ENCODE measurements around the gene GRID2.

GRID2 gene

GRCh38 chr4:93578942-93579341 lies 1275.2 kb downstream of the GRID2 start (continued):
- no peak for TF ChIP-seq PATZ1 (CRISPR knock-in tag; IDR thresholded peaks at IDR 0.05; ENCODE audit: borderline replicate concordance)
- no peak for TF ChIP-seq PPARA (CRISPR knock-in tag; IDR thresholded peaks at IDR 0.05; ENCODE audit: borderline replicate concordance)
- TF ChIP-seq CSRNP3 (CRISPR knock-in tag; IDR thresholded peaks at IDR 0.05): no peak
- no peak for TF ChIP-seq ZNF70 (CRISPR knock-in tag; IDR thresholded peaks at IDR 0.05)

- TF ChIP-seq ZC3H10 (CRISPR knock-in tag; IDR thresholded peaks at IDR 0.05) (no peak), PATZ1 (CRISPR knock-in tag; IDR thresholded peaks at IDR 0.05; ENCODE audit: borderline replicate concordance) (no peak), TSHZ2 (CRISPR knock-in tag; IDR thresholded peaks at IDR 0.05) (no peak), ARNTL (CRISPR knock-in tag; IDR thresholded peaks at IDR 0.05; ENCODE audit: borderline replicate concordance, low read depth) (no peak), PPARA (CRISPR knock-in tag; IDR thresholded peaks at IDR 0.05; ENCODE audit: borderline replicate concordance) (no peak), CREB5 (CRISPR knock-in tag; IDR thresholded peaks at IDR 0.05; ENCODE audit: low read depth) (no peak), POU6F1 (CRISPR knock-in tag; IDR thresholded peaks at IDR 0.05; ENCODE audit: borderline replicate concordance, low read depth) (no peak), TCF4 (CRISPR knock-in tag; IDR thresholded peaks at IDR 0.05; ENCODE audit: borderline replicate concordance) (no peak), ZFP3 (CRISPR knock-in tag; IDR thresholded peaks at IDR 0.05) (no peak), CSRNP3 (CRISPR knock-in tag; IDR thresholded peaks at IDR 0.05) (no peak), ZNF70 (CRISPR knock-in tag; IDR thresholded peaks at IDR 0.05) (no peak)
- no peak for ATAC-seq
Observed at GRCh38 chr4:93605163-93605562, 1301.4 kb downstream of the GRID2 start.

- no peak for ATAC-seq
- TF ChIP-seq ESRRG (CRISPR knock-in tag; IDR thresholded peaks at IDR 0.05): no peak
Observed at GRCh38 chr4:93617606-93618005, 1313.8 kb downstream of the GRID2 start.

- TF ChIP-seq ZNF70 (CRISPR knock-in tag; IDR thresholded peaks at IDR 0.05): no peak
- no peak for TF ChIP-seq ZNF8 (CRISPR knock-in tag; IDR thresholded peaks at IDR 0.05)
- no peak for TF ChIP-seq SNAI2 (CRISPR knock-in tag; IDR thresholded peaks at IDR 0.05)
- ATAC-seq: no peak
Observed at GRCh38 chr4:93633721-93634120, 1330.0 kb downstream of the GRID2 start.

Data from SK-N-SH treated with all-trans-retinoic acid at 6 μM for 48 hours (cell line).